ENCODE data around the gene UNC5B. TPM values are rescaled to one million over a fixed set of nuclear protein-coding genes. Genes with fewer than 3 reads are reported as not detected.

Gene UNC5B
- total and polyA plus RNA-seq, 8 donors = 14.4 to 31.2 (median 21.4) TPM

GRCh38 chr10:71237843-71238623 lies 25.7 kb downstream of the UNC5B start:
- H3K4me1 ChIP-seq = peaks cover 49 to 60% of the 10 kb centered on the region in 2 donors

GRCh38 chr10:71238626-71239025 lies 26.3 kb downstream of the UNC5B start:
- H3K4me3 ChIP-seq = no peak overlapping the region
- peaks cover 47 to 60% of the 10 kb centered on the region in 2 donors for H3K4me1 ChIP-seq

More at GRCh38 chr10:71237843-71238623, 25.7 kb downstream of the UNC5B start:
- no peak for TF ChIP-seq CTCF (IDR thresholded peaks at IDR 0.05)
- DNase-seq (no peak), ATAC-seq (no peak)
- H3K36me3 ChIP-seq = no peaks in the 10 kb centered on the region
- H3K4me3 ChIP-seq = no peak overlapping the region
- no peaks in the 10 kb centered on the region for H3K9me3 ChIP-seq
- no peak overlapping the region for H3K27ac ChIP-seq
- intact Hi-C loops (cut with DNase I) = no loop called here
- no peaks in the 10 kb centered on the region for H3K27me3 ChIP-seq

GRCh38 chr10:71239131-71239915 lies 27.0 kb downstream of the UNC5B start:
- DNase-seq (no peak), ATAC-seq (no peak)
- Histone ChIP-seq H3K9me3 (no peaks in the 10 kb centered on the region), H3K27me3 (no peaks in the 10 kb centered on the region), H3K4me1 (peaks cover 48 to 60% of the 10 kb centered on the region in 2 donors), H3K27ac (no peak overlapping the region), H3K36me3 (no peaks in the 10 kb centered on the region), H3K4me3 (no peak overlapping the region)
- intact Hi-C loops (cut with DNase I) = no loop called here
- no peak for TF ChIP-seq CTCF (IDR thresholded peaks at IDR 0.05)

More at GRCh38 chr10:71238626-71239025, 26.3 kb downstream of the UNC5B start:
- DNase-seq (no peak), ATAC-seq (no peak)
- Histone ChIP-seq H3K9me3 (no peaks in the 10 kb centered on the region), H3K27ac (no peak overlapping the region), H3K36me3 (no peaks in the 10 kb centered on the region), H3K27me3 (no peaks in the 10 kb centered on the region)
- no peak for TF ChIP-seq CTCF (IDR thresholded peaks at IDR 0.05)
- intact Hi-C loops (cut with DNase I) = no loop called here

- no peaks in the 10 kb centered on the region for H3K36me3 ChIP-seq
- H3K27ac ChIP-seq = peak overlapping the region; percentile 34 to 60
- H3K9me3 ChIP-seq = no peaks in the 10 kb centered on the region
- no peak overlapping the region for H3K4me3 ChIP-seq
- DNase-seq (no peak), ATAC-seq (no peak)
- H3K4me1 ChIP-seq = peaks cover 40 to 60% of the 10 kb centered on the region in 2 donors
- intact Hi-C loops (cut with DNase I) = no loop called here
- no peak for TF ChIP-seq CTCF (IDR thresholded peaks at IDR 0.05)
- H3K27me3 ChIP-seq = no peaks in the 10 kb centered on the region
These were observed 27.8 kb downstream of the UNC5B start for GRCh38 chr10:71239946-71240795.
